Stimulated activated CD8-positive, alpha-beta memory T cell treated with anti-CD3 and anti-CD28 coated beads, Interleukin-7, amount 100 ng/mL, for 24 hours (primary cell): ENCODE results near the gene TMEM141.

ENCODE experiments used
- DNase-seq: peaks from one replicate; pipeline ENCODE4 v3.0.0-alpha.2; 2020; ENCODE audit warnings: low read depth

Gene TMEM141

GRCh38 chr9:136814725-136815421, 23.7 kb downstream of the TMEM141 start:
- no peak for DNase-seq

DNA sequence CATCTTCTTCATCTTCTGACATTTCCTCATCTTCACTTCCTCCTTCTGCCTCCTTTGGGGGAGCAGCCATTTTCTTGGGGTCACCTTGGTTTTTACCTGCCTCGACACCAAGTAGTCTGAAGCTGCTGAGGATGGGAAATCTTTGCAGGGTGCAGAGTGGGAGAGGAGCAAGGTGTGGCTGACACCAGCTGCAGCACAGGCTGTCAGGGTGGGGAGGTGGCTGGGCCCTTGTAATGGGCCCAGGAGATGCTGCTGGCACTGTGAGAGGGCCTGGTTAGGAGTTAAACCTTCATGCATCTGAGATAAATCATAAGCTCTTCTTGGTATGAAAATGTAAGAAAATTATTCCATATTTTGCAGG, 24.3 kb downstream of the TMEM141 start:
- DNase-seq = no peak

- no peak for DNase-seq
Observed at GRCh38 chr9:136820971-136821825, 30.1 kb downstream of the TMEM141 start.

GRCh38 chr9:136821826-136822544, 30.8 kb downstream of the TMEM141 start:
- no peak for DNase-seq

- no peak for DNase-seq
Observed at GRCh38 chr9:136823136-136824046, 32.2 kb downstream of the TMEM141 start.

DNA sequence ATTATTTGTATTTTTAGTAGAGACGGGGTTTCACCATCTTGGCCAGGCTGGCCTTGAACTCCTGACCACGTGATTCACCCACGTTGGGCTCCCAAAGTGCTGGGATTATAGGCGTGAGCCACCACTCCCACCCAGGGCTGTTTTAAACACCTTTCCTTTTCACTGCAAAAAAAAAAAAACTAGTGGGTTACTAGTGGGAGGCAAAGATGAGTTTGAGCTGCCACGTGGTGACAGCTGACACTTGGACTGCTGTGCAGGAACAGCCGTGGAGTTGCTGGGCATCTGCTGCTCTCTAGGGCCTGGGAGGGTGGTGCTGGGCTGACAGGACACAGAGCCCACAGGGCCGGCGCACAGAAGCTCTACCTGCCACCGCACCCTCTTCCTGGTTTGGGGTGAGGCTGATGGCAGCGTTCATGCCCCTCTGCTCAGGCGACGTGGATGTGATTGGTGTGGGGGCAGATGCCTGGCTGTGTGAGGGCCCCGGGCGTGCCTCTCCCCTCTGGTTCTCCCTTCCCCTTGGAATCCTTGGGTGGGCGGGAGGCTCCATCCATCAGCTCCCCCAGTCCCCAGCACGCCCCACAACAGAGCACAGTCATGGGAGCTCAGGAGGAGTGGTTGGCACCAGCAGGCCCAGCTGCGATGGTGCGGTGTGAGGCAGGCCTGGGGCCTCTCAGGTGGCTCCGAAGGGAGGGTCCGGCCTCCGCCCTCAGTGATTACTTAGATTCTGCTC, 33.5 kb downstream of the TMEM141 start:
- DNase-seq = no peak

- no peak for DNase-seq
Observed at GRCh38 chr9:136825295-136826187, 34.4 kb downstream of the TMEM141 start.

DNA sequence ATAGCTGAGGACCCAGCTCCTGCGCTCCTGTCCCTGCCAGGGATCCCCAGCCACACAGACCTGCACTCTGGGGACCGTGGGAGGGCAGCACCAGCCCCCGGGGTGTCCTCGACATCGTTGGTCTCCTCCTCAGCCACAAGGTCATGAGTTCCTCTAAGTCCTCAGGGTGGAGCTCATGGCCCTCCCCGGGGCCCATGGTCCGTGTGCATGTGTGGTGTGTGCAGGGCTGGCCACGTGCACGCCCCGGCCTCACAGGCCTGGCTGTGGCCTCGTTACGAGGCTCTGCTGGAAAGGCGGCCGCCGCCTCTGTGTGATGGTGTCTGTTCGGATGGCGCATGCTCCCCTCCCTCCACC, 35.0 kb downstream of the TMEM141 start:
- DNase-seq = no peak

DNA sequence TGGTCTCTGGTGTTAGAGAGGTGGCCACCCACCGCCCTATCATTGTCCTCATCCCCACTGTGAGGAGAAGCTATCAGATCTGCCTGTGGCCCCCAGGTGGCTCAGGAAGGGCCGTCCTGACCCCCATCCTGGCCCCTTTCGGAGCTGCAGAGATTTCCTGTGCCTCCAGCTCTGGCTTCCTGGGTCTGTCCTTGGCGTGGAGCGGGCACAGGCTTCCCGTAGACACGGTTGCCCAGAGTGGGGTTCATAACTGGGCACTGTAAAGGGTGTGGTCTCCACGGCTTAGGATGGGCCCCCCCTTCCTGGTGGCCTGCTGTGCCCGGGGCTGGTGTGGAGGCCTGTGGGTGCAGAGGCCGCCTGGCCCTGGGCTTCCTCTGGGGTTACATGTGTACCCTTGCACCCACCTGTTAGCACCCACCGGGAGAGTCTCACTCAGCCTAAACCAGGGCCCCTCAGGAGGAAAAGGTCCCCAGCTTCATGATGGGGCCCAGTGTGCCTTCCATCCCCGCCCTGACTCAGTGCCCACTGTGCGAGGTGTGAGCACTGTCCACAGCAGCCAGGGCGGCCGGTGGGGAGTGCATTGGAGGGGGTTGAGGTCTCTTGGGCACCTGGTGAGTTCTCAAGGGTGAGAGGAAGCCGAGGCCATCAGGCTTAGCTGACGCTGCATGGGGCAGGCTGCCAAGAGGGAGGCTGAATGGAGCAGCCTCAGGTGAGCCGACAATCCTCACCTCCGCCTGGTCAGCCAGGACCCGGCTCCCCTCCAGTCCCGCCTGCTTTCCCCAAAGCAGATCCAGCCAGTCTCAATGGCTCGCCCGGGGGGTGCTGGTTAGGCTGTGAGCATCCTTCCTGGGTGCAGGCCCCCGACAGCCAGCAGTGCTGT, 35.8 kb downstream of the TMEM141 start:
- no peak for DNase-seq

GRCh38 chr9:136827794-136828473, 36.8 kb downstream of the TMEM141 start:
- DNase-seq = no peak

- DNase-seq = no peak
Observed at GRCh38 chr9:136828474-136829140, 37.5 kb downstream of the TMEM141 start.

DNA sequence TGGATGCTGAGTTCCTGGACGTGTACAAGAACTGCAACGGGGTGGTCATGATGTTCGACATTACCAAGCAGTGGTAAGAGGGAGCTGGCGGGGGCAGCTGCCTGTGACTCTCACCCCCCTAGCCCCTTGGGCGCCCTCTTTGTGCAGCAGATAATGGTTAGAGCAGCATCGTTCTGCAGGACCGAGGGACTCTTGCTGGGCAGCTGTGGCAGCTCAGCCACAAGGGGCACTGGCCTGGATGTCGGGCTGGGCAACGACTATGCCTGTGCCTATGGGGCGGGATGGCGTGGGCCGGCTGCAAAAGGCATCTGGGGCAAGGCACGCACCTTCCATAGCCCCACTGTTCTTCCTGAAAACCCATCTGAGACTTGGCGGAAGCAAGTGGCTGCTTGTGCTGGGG, 38.3 kb downstream of the TMEM141 start:
- DNase-seq = no peak

GRCh38 chr9:136829981-136830885, 39.1 kb downstream of the TMEM141 start:
- no peak for DNase-seq

DNA sequence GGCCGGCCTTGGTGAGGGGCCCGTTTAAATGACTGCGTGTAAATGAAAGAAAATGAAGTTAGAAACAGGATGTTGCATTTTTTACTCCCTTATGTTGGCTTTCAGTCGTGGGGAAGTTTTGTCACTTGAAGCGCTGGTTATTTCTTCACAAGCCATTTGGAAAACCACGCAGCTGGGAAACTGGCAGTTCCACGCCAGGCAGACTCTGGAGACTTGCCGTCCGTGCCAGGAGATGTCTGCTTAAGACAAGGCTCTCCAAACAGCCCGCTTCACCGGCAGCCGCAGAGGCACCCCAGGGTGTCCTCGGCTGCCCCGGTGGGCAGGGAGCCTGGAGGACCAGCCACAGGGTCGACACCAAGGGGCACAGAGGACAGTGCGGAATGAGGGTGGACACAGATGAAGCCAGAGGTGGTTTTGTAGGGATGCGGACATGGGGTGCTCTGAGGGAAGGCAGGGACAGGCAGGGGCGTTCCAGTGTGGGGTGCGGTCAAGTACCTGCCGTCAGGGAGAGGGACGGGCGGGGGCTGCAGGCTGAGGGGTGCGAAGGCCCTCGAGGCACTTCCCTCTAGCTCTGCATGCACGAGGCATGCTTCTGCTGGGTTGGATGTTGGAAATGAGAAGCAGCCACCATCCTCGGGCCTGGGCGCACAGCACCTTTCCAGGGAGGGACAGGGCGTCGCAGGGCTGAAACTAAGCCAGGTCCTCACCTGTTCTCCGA, 40.0 kb downstream of the TMEM141 start:
- no peak for DNase-seq

- no peak for DNase-seq
Observed at GRCh38 chr9:136831720-136832104, 40.6 kb downstream of the TMEM141 start.

DNA sequence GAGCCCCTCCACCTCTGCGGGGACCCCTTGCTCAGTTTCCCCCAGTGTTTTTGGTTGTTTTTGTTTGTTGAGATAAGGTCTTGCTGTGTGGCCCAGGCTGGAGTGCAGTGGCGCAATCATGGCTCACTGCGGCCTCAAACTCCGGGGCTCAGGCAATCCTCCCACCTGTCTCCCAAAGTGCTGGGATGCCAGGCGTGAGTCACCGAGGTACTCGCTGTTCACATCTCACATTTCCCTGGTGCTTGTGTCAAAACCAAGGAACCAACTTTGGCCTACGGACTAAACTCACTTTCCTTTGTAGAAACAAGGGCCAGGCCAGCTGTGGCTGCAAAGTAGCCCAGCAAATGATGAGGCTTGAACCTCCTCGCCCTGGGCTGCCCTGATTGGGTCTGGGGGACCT, 41.4 kb downstream of the TMEM141 start:
- DNase-seq = no peak
